Measurements from ENCODE around the gene GIT2.

GIT2 gene

GRCh38 chr12:109885616-109886015, 110.6 kb downstream of the GIT2 start:
- no peak for DNase-seq

GRCh38 chr12:109883461-109883860, 112.7 kb downstream of the GIT2 start:
- no peak for DNase-seq

GRCh38 chr12:109881752-109882151, 114.4 kb downstream of the GIT2 start:
- DNase-seq, result no peak

- no peak for DNase-seq
These were observed 115.2 kb downstream of the GIT2 start for GRCh38 chr12:109880938-109881337.

GRCh38 chr12:109880043-109880931, 115.9 kb downstream of the GIT2 start, which contains the start of gene GLTP:
GLTP (minus strand) TSS chr12:109880541; CDS start chr12:109880374, 167 bp downstream.
- DNase-seq, result peak; percentile 88 to 93
